Skeletal muscle satellite cell (primary cell): ENCODE data around the gene PHOSPHO1.
A peak's percentile ranks its signal among the peaks of the same experiment; 100 is the strongest.

Experiments
- H3K27me3 ChIP-seq: 2 replicates; pipeline ENCODE4 v1.7.0; 2013; ENCODE audit warnings: low read length; ENCODE audit not compliant: control insufficient read depth, insufficient read depth
- H3K36me3 ChIP-seq: 2 replicates; pipeline ENCODE4 v1.7.0; 2013; ENCODE audit warnings: mild to moderate bottlenecking, control low read depth, low read length; ENCODE audit not compliant: insufficient read depth
- H3K4me1 ChIP-seq: 2 replicates; pipeline ENCODE4 v1.7.0; 2013; ENCODE audit warnings: low read length; ENCODE audit not compliant: control insufficient read depth, insufficient read depth
- H3K4me2 ChIP-seq: 2 replicates; pipeline ENCODE4 v1.7.0; 2013; ENCODE audit warnings: mild to moderate bottlenecking, low read length
- H3K4me3 ChIP-seq: 2 replicates; pipeline ENCODE4 v1.7.0; 2013; ENCODE audit warnings: low read length
- H3K9ac ChIP-seq: 2 replicates; pipeline ENCODE4 v1.7.0; 2013; ENCODE audit warnings: mild to moderate bottlenecking, low read depth, low read length, moderate library complexity
- H3K9me3 ChIP-seq: replicated peaks from 2 replicates; pipeline ENCODE4 v1.7.0; 2013; ENCODE audit warnings: mild to moderate bottlenecking, control low read depth, low read length

The PHOSPHO1 gene

GRCh38 chr17:49241692-49242397, 11.3 kb upstream of the PHOSPHO1 start:
- Histone ChIP-seq H3K4me1 (no peaks in the 10 kb centered on the region), H3K9ac (no peak overlapping the region), H3K36me3 (no peaks in the 10 kb centered on the region), H3K27me3 (peaks cover 29% of the 10 kb centered on the region), H3K4me2 (no peak overlapping the region), H3K9me3 (no peaks in the 10 kb centered on the region), H3K4me3 (no peak overlapping the region)

GRCh38 chr17:49241040-49241439, 10.5 kb upstream of the PHOSPHO1 start:
- H3K4me2 ChIP-seq = no peak overlapping the region
- no peak overlapping the region for H3K9ac ChIP-seq
- no peaks in the 10 kb centered on the region for H3K36me3 ChIP-seq
- no peaks in the 10 kb centered on the region for H3K9me3 ChIP-seq
- peaks cover 36% of the 10 kb centered on the region for H3K27me3 ChIP-seq
- H3K4me3 ChIP-seq = no peak overlapping the region
- no peaks in the 10 kb centered on the region for H3K4me1 ChIP-seq

- Histone ChIP-seq H3K4me1 (no peaks in the 10 kb centered on the region), H3K4me2 (no peak overlapping the region), H3K27me3 (peaks cover 40% of the 10 kb centered on the region), H3K9ac (no peak overlapping the region), H3K36me3 (no peaks in the 10 kb centered on the region), H3K4me3 (no peak overlapping the region), H3K9me3 (no peaks in the 10 kb centered on the region)
These were observed 10.0 kb upstream of the PHOSPHO1 start for GRCh38 chr17:49240619-49241018.

GRCh38 chr17:49239963-49240362, 9.4 kb upstream of the PHOSPHO1 start:
- H3K4me3 ChIP-seq = no peak overlapping the region
- H3K27me3 ChIP-seq = peaks cover 40% of the 10 kb centered on the region
- H3K4me1 ChIP-seq = no peaks in the 10 kb centered on the region
- H3K9ac ChIP-seq = no peak overlapping the region
- H3K4me2 ChIP-seq = no peak overlapping the region
- H3K36me3 ChIP-seq = no peaks in the 10 kb centered on the region
- no peaks in the 10 kb centered on the region for H3K9me3 ChIP-seq

GRCh38 chr17:49235896-49236295, 5.3 kb upstream of the PHOSPHO1 start:
- H3K4me1 ChIP-seq = peaks cover 4% of the 10 kb centered on the region
- peaks cover 39% of the 10 kb centered on the region for H3K27me3 ChIP-seq
- no peak overlapping the region for H3K4me3 ChIP-seq
- no peak overlapping the region for H3K4me2 ChIP-seq
- no peaks in the 10 kb centered on the region for H3K36me3 ChIP-seq
- H3K9me3 ChIP-seq = no peaks in the 10 kb centered on the region
- no peak overlapping the region for H3K9ac ChIP-seq

DNA sequence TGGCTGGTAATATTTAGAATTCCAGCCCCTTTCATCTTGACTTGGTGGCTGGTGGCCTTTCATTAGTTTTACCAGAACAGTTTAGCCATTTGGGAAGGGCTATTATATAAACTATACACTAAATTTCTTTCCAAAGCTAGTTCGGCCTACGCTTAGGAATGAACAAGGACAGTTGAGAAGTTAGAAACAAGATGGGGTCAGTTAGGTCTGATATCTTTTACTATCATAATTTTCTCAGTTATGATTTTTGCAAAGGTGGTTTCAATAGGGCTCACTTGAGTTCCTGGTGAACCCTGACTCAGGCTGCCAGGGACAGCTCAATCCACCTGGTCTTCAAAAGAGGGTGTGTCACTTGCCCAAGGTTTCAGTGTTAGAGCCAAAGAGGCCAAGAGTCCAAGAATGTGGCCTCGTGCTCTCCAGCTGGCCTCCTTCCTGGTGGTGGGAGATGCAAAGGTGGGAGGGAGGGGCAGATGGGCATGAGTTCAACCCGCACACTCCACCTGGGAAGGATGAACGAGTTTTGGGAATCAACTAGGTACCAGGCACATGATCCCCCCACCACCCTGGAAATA, 4.0 kb upstream of the PHOSPHO1 start:
- no peaks in the 10 kb centered on the region for H3K36me3 ChIP-seq
- peaks cover 36% of the 10 kb centered on the region for H3K27me3 ChIP-seq
- peaks cover 12% of the 10 kb centered on the region for H3K4me1 ChIP-seq
- H3K4me3 ChIP-seq = no peak overlapping the region
- H3K9me3 ChIP-seq = no peaks in the 10 kb centered on the region
- no peak overlapping the region for H3K9ac ChIP-seq
- no peak overlapping the region for H3K4me2 ChIP-seq

GRCh38 chr17:49231563-49231894, 942 bp upstream of the PHOSPHO1 start:
- no peaks in the 10 kb centered on the region for H3K36me3 ChIP-seq
- peak overlapping the region; percentile 97 for H3K4me2 ChIP-seq
- H3K4me3 ChIP-seq = no peak overlapping the region
- peaks cover 12% of the 10 kb centered on the region for H3K4me1 ChIP-seq
- H3K9me3 ChIP-seq = no peaks in the 10 kb centered on the region
- peaks cover 38% of the 10 kb centered on the region for H3K27me3 ChIP-seq
- no peak overlapping the region for H3K9ac ChIP-seq

DNA sequence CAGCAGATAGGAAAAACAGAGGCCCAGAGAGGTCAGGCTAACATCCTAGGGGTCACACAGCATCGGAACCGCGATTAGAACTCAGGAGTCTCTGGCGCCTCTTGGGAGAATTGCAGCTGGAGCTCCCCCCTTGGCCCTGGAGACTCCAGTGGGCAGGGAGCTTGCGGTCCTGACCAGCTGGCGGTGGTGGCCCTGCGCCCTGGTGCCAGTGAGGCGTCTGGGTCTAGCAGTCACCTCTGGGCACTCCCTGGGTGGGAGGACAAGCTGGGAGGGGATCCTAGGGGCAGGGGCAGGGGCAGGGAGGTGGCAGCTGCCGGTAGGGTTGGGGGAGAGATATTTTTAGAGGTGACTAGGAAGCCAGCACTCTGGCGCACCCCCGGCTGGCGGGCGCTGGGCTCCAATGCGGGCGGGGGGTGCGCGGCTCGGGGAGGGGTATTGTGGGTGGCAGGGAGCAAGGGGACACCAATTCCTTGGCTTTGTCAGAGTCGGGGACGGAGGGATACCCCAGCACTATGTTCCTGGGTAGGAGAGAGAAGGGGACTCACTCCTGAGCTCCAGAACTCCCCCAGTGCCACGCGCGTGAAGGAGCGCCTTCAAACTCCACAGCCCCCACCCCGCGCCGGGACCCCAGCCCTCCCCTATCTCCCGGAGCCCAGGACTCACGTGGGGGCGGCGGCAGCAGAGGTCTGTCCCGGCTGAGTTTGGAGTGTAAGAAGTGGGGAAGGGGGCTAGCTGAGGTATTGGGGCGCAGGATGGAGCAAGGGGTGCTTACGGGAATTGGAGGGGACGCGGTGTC, 584 bp downstream of the PHOSPHO1 start:
- no peaks in the 10 kb centered on the region for H3K9me3 ChIP-seq
- H3K27me3 ChIP-seq = peaks cover 44% of the 10 kb centered on the region
- peak overlapping the region; percentile 97 for H3K4me2 ChIP-seq
- peaks cover 12% of the 10 kb centered on the region for H3K4me1 ChIP-seq
- H3K9ac ChIP-seq = no peak overlapping the region
- H3K36me3 ChIP-seq = no peaks in the 10 kb centered on the region
- peak overlapping the region; percentile 87 for H3K4me3 ChIP-seq

DNA sequence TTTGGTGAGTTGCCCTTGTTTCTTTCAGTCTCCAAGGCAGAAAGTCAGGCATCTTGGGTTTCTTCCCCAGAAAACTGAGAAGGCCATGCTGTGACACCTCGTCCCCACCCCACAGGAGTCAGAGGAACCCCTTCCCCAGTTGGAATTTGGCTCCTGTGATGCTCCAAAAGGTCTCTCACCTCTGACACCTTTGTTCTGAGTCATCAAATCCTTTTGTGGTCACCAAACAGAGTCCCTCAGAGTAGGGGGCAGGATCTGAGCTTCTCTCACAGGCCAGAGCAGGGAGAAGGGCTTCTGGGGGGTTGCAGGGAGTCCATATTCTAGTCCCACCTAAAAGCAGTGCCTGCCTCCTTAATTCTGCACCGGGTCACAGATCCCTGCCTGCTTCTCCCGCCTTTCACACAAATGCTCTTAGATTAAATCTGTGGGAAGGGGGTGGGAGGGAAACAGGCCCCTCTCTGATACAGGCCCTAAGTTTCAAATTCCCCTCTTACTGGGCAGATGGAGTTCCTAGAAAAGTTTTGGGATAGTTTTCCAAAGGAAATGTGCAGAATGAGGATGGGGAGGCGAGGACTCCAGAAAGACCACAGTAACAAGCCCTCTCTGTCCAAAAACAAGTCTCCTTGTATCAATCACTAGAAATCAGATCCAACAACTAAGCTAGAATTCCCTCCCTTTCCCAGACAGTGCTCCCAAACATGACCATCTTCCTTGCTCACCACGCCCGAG, 1.3 kb downstream of the PHOSPHO1 start:
- peak overlapping the region; percentile 97 for H3K4me2 ChIP-seq
- H3K27me3 ChIP-seq = peaks cover 49% of the 10 kb centered on the region
- H3K4me1 ChIP-seq = peaks cover 12% of the 10 kb centered on the region
- no peak overlapping the region for H3K9ac ChIP-seq
- no peaks in the 10 kb centered on the region for H3K36me3 ChIP-seq
- H3K9me3 ChIP-seq = no peaks in the 10 kb centered on the region
- H3K4me3 ChIP-seq = no peak overlapping the region

DNA sequence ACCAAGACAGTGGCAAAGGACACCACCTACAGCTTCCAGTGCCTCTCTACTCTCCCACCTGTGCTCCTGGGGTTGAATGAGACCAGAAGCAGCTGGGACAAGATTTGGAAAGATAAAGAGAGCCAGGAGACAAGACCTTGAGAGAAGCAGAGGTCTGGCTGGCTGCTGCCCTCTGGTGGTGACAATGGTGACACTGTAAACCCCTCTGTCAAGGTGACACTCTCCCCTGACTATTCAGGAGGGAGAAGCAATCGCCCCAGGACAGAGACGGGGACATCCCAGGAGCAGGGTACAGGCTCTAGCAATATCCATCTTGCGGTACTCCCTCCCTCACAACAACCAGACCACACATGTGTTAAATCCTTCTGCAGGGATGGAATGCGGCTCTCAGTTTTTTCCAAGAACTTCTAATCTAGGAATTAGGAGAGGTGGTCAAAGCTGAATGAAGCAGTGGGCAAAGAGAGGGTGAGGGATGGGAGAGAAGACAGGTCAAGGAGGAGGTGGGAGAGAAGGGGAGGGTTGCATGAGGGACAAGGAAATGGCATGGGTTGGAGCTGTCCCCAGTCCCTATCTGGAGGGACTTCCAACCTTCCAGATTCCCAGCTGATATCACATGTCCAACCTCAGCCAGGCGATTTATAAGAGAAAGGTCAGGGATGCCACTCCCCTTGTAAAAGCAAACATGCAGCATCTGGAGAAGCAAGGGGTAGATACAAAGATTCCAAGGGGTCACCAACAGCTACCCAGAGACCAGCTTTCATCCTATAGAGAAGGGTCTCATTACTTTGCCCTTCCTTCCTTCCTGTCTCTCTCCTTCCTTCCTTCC, 2.9 kb downstream of the PHOSPHO1 start:
- peaks cover 15% of the 10 kb centered on the region for H3K4me1 ChIP-seq
- no peak overlapping the region for H3K9ac ChIP-seq
- no peaks in the 10 kb centered on the region for H3K36me3 ChIP-seq
- no peaks in the 10 kb centered on the region for H3K9me3 ChIP-seq
- peaks cover 65% of the 10 kb centered on the region for H3K27me3 ChIP-seq
- no peak overlapping the region for H3K4me3 ChIP-seq
- no peak overlapping the region for H3K4me2 ChIP-seq
